OCI-LY7 (cell line): ENCODE data around the gene ASS1.

ENCODE experiments used
- EZH2phosphoT487 ChIP-seq: fragments of 200-600 bp; sonication (generic); IDR thresholded peaks from 2 replicates; pipeline ENCODE4 v1.6.1; 2018; ENCODE audit warnings: low read depth, borderline replicate concordance, mild to moderate bottlenecking, mixed run types, antibody characterized with exemption, low read length, moderate library complexity, mixed read lengths
- TF ChIP-seq, protein P1 (sequence below): fragments of 200-600 bp; sonication (generic); conservative IDR thresholded peaks from 2 replicates; pipeline ENCODE4 v1.5.1; 2014; ENCODE audit warnings: mild to moderate bottlenecking, antibody characterized with exemption, low read length, moderate library complexity, mixed read lengths

- TF ChIP-seq, protein P1, sequence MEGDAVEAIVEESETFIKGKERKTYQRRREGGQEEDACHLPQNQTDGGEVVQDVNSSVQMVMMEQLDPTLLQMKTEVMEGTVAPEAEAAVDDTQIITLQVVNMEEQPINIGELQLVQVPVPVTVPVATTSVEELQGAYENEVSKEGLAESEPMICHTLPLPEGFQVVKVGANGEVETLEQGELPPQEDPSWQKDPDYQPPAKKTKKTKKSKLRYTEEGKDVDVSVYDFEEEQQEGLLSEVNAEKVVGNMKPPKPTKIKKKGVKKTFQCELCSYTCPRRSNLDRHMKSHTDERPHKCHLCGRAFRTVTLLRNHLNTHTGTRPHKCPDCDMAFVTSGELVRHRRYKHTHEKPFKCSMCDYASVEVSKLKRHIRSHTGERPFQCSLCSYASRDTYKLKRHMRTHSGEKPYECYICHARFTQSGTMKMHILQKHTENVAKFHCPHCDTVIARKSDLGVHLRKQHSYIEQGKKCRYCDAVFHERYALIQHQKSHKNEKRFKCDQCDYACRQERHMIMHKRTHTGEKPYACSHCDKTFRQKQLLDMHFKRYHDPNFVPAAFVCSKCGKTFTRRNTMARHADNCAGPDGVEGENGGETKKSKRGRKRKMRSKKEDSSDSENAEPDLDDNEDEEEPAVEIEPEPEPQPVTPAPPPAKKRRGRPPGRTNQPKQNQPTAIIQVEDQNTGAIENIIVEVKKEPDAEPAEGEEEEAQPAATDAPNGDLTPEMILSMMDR = no peak
- no peak for TF ChIP-seq EZH2phosphoT487
These were observed 13.0 kb upstream of the ASS1 start for GRCh38 chr9:130431536-130432303.
